Measurements from ENCODE around the gene ACVR2B. TPM values are rescaled to one million over a fixed set of nuclear protein-coding genes. Genes with fewer than 3 reads are reported as not detected.

ACVR2B gene
- total RNA-seq, 2 experiments from 2014 or later = 7.2 to 7.8 TPM

GRCh38 chr3:38509732-38510131 is 56.0 kb downstream of the ACVR2B start:
- CTCF ChIA-PET (ENCODE audit: unreplicated experiment) = no interaction called here
- BruUV-seq (replicated peaks) = no TSS peak

GRCh38 chr3:38510631-38511030 is 56.9 kb downstream of the ACVR2B start:
- Histone ChIP-seq H4K20me1 (ENCODE audit: insufficient read depth, low read length) (no peaks in the 10 kb centered on the region), H3K9me2 (ENCODE audit: insufficient read depth, low read length) (no peaks in the 10 kb centered on the region), H3K79me2 (ENCODE audit: insufficient read depth, low read depth, low read length) (no peaks in the 10 kb centered on the region), H3K36me3 (ENCODE audit: insufficient read depth, low read length) (peaks cover 79% of the 10 kb centered on the region), H3K9me3 (ENCODE audit: low read length) (no peaks in the 10 kb centered on the region), H3K4me3 (ENCODE audit: low read depth, low read length, poor library complexity, severe bottlenecking) (no peak overlapping the region), H2AFZ (ENCODE audit: low read length) (no peak overlapping the region), H3K4me1 (ENCODE audit: insufficient read depth, low read length, poor library complexity, severe bottlenecking) (no peaks in the 10 kb centered on the region), H3K4me2 (ENCODE audit: low read length) (no peak overlapping the region), H3K27ac (ENCODE audit: low read depth, low read length, poor library complexity, severe bottlenecking) (no peak overlapping the region)
- TF ChIP-seq CTCF (conservative IDR thresholded peaks at IDR 0.05; ENCODE audit: low read length) (no peak), EZH2phosphoT487 (IDR thresholded peaks at IDR 0.05; ENCODE audit: borderline replicate concordance, low read depth, low read length) (no peak)
- ChIA-PET CTCF (ENCODE audit: unreplicated experiment) (interaction anchor here (1.1 kb wide), 1 partner anchor 14 kb away, joined by 4 read pairs; no protein-coding TSS in a partner anchor), POLR2A (interaction anchor here (0.5 to 2.1 kb wide), 3 partner anchors 10 to 1201 kb away, joined by 5 to 6 read pairs (median 6); no protein-coding TSS in a partner anchor)
- intact Hi-C loops (cut with micrococcal nuclease; ENCODE audit: unreplicated experiment) = no loop called here
- BruUV-seq (replicated peaks) = no TSS peak
- DNase-seq (ENCODE audit: low spot score) = no peak

More at GRCh38 chr3:38509732-38510131, 56.0 kb downstream of the ACVR2B start:
- TF ChIP-seq CTCF (conservative IDR thresholded peaks at IDR 0.05; ENCODE audit: low read length) (no peak), EZH2phosphoT487 (IDR thresholded peaks at IDR 0.05; ENCODE audit: borderline replicate concordance, low read depth, low read length) (no peak)
- POLR2A ChIA-PET = interaction anchor here (0.7 to 1.3 kb wide), 2 partner anchors 15 to 146 kb away, joined by 3 to 5 read pairs; no protein-coding TSS in a partner anchor
- peaks cover 80% of the 10 kb centered on the region for H3K36me3 ChIP-seq (ENCODE audit: insufficient read depth, low read length)
- H3K4me3 ChIP-seq (ENCODE audit: low read depth, low read length, poor library complexity, severe bottlenecking) = no peak overlapping the region
- H3K4me2 ChIP-seq (ENCODE audit: low read length) = no peak overlapping the region
- H3K79me2 ChIP-seq (ENCODE audit: insufficient read depth, low read depth, low read length) = no peaks in the 10 kb centered on the region
- H2AFZ ChIP-seq (ENCODE audit: low read length) = no peak overlapping the region
- no peaks in the 10 kb centered on the region for H3K9me3 ChIP-seq (ENCODE audit: low read length)
- H3K4me1 ChIP-seq (ENCODE audit: insufficient read depth, low read length, poor library complexity, severe bottlenecking) = no peaks in the 10 kb centered on the region
- no peaks in the 10 kb centered on the region for H4K20me1 ChIP-seq (ENCODE audit: insufficient read depth, low read length)
- intact Hi-C loops (cut with micrococcal nuclease; ENCODE audit: unreplicated experiment) = no loop called here
- no peaks in the 10 kb centered on the region for H3K9me2 ChIP-seq (ENCODE audit: insufficient read depth, low read length)
- H3K27ac ChIP-seq (ENCODE audit: low read depth, low read length, poor library complexity, severe bottlenecking) = no peak overlapping the region
- DNase-seq (ENCODE audit: low spot score) = no peak

GRCh38 chr3:38511546-38511945 is 57.9 kb downstream of the ACVR2B start:
- Histone ChIP-seq H4K20me1 (ENCODE audit: insufficient read depth, low read length) (no peaks in the 10 kb centered on the region), H2AFZ (ENCODE audit: low read length) (no peak overlapping the region), H3K9me2 (ENCODE audit: insufficient read depth, low read length) (no peaks in the 10 kb centered on the region), H3K9me3 (ENCODE audit: low read length) (no peaks in the 10 kb centered on the region), H3K4me3 (ENCODE audit: low read depth, low read length, poor library complexity, severe bottlenecking) (no peak overlapping the region), H3K4me2 (ENCODE audit: low read length) (no peak overlapping the region), H3K79me2 (ENCODE audit: insufficient read depth, low read depth, low read length) (no peaks in the 10 kb centered on the region), H3K4me1 (ENCODE audit: insufficient read depth, low read length, poor library complexity, severe bottlenecking) (no peaks in the 10 kb centered on the region), H3K27ac (ENCODE audit: low read depth, low read length, poor library complexity, severe bottlenecking) (no peak overlapping the region), H3K36me3 (ENCODE audit: insufficient read depth, low read length) (peaks cover 72% of the 10 kb centered on the region)
- ChIA-PET POLR2A (interaction anchor here (2.1 kb wide), 1 partner anchor 11 kb away, joined by 6 read pairs; no protein-coding TSS in a partner anchor), CTCF (ENCODE audit: unreplicated experiment) (no interaction called here)
- DNase-seq (ENCODE audit: low spot score) = no peak
- intact Hi-C loops (cut with micrococcal nuclease; ENCODE audit: unreplicated experiment) = no loop called here
- no peak for TF ChIP-seq CTCF (conservative IDR thresholded peaks at IDR 0.05; ENCODE audit: low read length)
- no peak for TF ChIP-seq EZH2phosphoT487 (IDR thresholded peaks at IDR 0.05; ENCODE audit: borderline replicate concordance, low read depth, low read length)
- no TSS peak for BruUV-seq (replicated peaks)
